DND-41 (cell line): ENCODE data around the gene ACSM2B.
"Not testable (repeated sequence)": the region's sequence is repeated elsewhere in the genome, so short reads cannot be mapped to it uniquely, and the experiment has no call there.

Source experiments
- EZH2 ChIP-seq: IDR thresholded peaks from 3 replicates; pipeline ENCODE4 v1.6.1; 2012; ENCODE audit warnings: borderline replicate concordance, low read depth, mild to moderate bottlenecking, moderate library complexity, low read length, inconsistent platforms; ENCODE audit not compliant: severe bottlenecking
- TF ChIP-seq, protein P1 (sequence below): IDR thresholded peaks from 2 replicates; pipeline ENCODE4 v1.5.1; 2012; ENCODE audit warnings: borderline replicate concordance, low read length, moderate library complexity, mild to moderate bottlenecking; ENCODE audit not compliant: poor library complexity, severe bottlenecking; ENCODE audit errors: extremely low read depth

DNA sequence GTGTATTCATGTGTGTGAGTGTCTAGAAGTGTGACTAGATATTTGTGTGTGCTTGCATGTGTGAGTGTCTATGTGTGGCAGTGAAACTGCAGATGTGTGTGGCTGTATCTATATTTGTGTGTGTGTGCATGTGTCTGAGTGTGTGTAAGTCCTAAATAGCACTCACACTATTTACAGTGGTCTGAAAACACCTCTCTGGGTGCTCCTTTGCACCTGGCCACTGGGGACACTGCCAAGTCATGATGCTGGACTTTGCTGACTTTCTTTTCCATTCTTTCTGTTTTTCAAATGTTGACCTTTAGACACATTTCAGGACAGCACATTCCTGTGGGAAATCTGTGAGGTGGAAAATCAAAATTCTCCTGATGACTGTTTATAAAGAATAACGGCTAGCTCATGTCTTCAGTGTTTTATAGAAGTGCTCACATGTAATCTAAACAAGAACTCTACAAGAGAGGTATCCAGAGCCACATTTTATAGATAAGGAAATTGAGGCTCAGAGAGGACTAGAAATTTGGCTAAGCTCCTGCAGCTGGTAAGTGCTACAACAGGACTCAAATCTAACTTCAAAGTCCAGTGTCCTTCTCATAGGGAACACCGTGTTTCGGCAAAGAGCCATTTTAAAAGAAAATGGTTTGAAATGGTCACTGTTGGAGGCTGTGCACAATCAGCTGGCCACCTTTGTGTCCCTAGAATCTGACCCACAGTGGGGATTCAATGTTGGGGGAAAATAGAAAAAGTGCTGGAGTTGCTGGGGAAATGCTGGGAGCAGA lies 4.5 kb upstream of the ACSM2B start:
- TF ChIP-seq, protein P1, sequence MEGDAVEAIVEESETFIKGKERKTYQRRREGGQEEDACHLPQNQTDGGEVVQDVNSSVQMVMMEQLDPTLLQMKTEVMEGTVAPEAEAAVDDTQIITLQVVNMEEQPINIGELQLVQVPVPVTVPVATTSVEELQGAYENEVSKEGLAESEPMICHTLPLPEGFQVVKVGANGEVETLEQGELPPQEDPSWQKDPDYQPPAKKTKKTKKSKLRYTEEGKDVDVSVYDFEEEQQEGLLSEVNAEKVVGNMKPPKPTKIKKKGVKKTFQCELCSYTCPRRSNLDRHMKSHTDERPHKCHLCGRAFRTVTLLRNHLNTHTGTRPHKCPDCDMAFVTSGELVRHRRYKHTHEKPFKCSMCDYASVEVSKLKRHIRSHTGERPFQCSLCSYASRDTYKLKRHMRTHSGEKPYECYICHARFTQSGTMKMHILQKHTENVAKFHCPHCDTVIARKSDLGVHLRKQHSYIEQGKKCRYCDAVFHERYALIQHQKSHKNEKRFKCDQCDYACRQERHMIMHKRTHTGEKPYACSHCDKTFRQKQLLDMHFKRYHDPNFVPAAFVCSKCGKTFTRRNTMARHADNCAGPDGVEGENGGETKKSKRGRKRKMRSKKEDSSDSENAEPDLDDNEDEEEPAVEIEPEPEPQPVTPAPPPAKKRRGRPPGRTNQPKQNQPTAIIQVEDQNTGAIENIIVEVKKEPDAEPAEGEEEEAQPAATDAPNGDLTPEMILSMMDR = not testable (repeated sequence)
- TF ChIP-seq EZH2 = not testable (repeated sequence)
